H9 (cell line): ENCODE results near the gene FBLN2. TPM values are rescaled to one million over a fixed set of nuclear protein-coding genes. Genes with fewer than 3 reads are reported as not detected.
A peak's percentile ranks its signal among the peaks of the same experiment; 100 is the strongest.

Experiments
- DNase-seq: peaks from one replicate; pipeline ENCODE4 v3.0.0-alpha.2; 2017
- H2AFZ ChIP-seq: one replicate; pipeline ENCODE4 v1.6.1; 2013; ENCODE audit warnings: mild to moderate bottlenecking, low read length, control low read depth, moderate library complexity
- H2AK5ac ChIP-seq: 2 replicates; pipeline ENCODE4 v1.6.1; 2013; ENCODE audit warnings: low read length, control low read depth, mixed read lengths; ENCODE audit not compliant: insufficient read length
- H2BK120ac ChIP-seq: one replicate; pipeline ENCODE4 v1.6.1; 2013; ENCODE audit warnings: low read depth, mild to moderate bottlenecking, low read length, control low read depth, inconsistent platforms; ENCODE audit not compliant: poor library complexity, severe bottlenecking
- H2BK12ac ChIP-seq: 2 replicates; pipeline ENCODE4 v1.6.1; 2013; ENCODE audit warnings: low read length, control low read depth, mixed read lengths, low read depth; ENCODE audit not compliant: insufficient read length
- H2BK15ac ChIP-seq: 2 replicates; pipeline ENCODE4 v1.6.1; 2013; ENCODE audit warnings: low read depth, low read length, control low read depth
- H2BK20ac ChIP-seq: one replicate; pipeline ENCODE4 v1.6.1; 2013; ENCODE audit warnings: low read depth, mild to moderate bottlenecking, low read length, control low read depth, inconsistent platforms; ENCODE audit not compliant: poor library complexity, severe bottlenecking
- H2BK5ac ChIP-seq: 2 replicates; pipeline ENCODE4 v1.6.1; 2013; ENCODE audit warnings: low read length, control low read depth, mixed read lengths; ENCODE audit not compliant: insufficient read length
- H3K14ac ChIP-seq: 2 replicates; pipeline ENCODE4 v1.6.1; 2013; ENCODE audit warnings: low read length, control low read depth; ENCODE audit not compliant: insufficient read depth
- H3K18ac ChIP-seq: 2 replicates; pipeline ENCODE4 v1.6.1; 2013; ENCODE audit warnings: low read depth, mild to moderate bottlenecking, mixed read lengths, low read length, control low read depth; ENCODE audit not compliant: insufficient read length
- H3K23ac ChIP-seq: 2 replicates; pipeline ENCODE4 v1.6.1; 2013; ENCODE audit warnings: low read length, control low read depth, mixed read lengths, low read depth; ENCODE audit not compliant: insufficient read length
- H3K23me2 ChIP-seq: 2 replicates; pipeline ENCODE4 v1.6.1; 2013; ENCODE audit warnings: low read depth, mild to moderate bottlenecking, mixed read lengths, low read length, control low read depth; ENCODE audit not compliant: insufficient read length, poor library complexity, severe bottlenecking
- H3K27ac ChIP-seq: 2 replicates; pipeline ENCODE4 v1.5.1; 2013; ENCODE audit warnings: low read length, control low read depth, mixed read lengths, low read depth; ENCODE audit not compliant: insufficient read length
- H3K27me3 ChIP-seq: 2 replicates; pipeline ENCODE4 v1.6.1; 2013; ENCODE audit warnings: low read length, control low read depth, inconsistent platforms; ENCODE audit not compliant: insufficient read depth
- H3K4ac ChIP-seq: 2 replicates; pipeline ENCODE4 v1.6.1; 2013; ENCODE audit warnings: low read depth, mild to moderate bottlenecking, control low read depth, inconsistent platforms, low read length, moderate library complexity
- H3K4me1 ChIP-seq: 2 replicates; pipeline ENCODE4 v1.6.1; 2013; ENCODE audit warnings: low read length, control low read depth, inconsistent platforms; ENCODE audit not compliant: insufficient read depth
- H3K4me2 ChIP-seq: 2 replicates; pipeline ENCODE4 v1.6.1; 2013; ENCODE audit warnings: low read length, control low read depth, mixed read lengths; ENCODE audit not compliant: insufficient read length, insufficient read depth
- H3K56ac ChIP-seq: 2 replicates; pipeline ENCODE4 v1.6.1; 2013; ENCODE audit warnings: low read depth, mild to moderate bottlenecking, mixed read lengths, low read length, control low read depth; ENCODE audit not compliant: insufficient read length
- H3K79me1 ChIP-seq: 2 replicates; pipeline ENCODE4 v1.6.1; 2013; ENCODE audit warnings: low read depth, mild to moderate bottlenecking, moderate library complexity, low read length, control low read depth, inconsistent platforms; ENCODE audit not compliant: insufficient read depth, poor library complexity, severe bottlenecking
- H3K79me2 ChIP-seq: 2 replicates; pipeline ENCODE4 v1.6.1; 2013; ENCODE audit warnings: low read length, control low read depth, inconsistent platforms; ENCODE audit not compliant: insufficient read depth
- H3K9ac ChIP-seq: 2 replicates; pipeline ENCODE4 v1.6.1; 2013; ENCODE audit warnings: low read length, control low read depth, mixed read lengths; ENCODE audit not compliant: insufficient read length; ENCODE audit errors: extremely low read depth
- H3K9me3 ChIP-seq: one replicate; pipeline ENCODE4 v1.6.1; 2013; ENCODE audit warnings: low read depth, low read length, inconsistent platforms; ENCODE audit not compliant: control insufficient read depth
- H3T11ph ChIP-seq: one replicate; pipeline ENCODE4 v1.6.1; 2013; ENCODE audit warnings: mild to moderate bottlenecking, low read length, control low read depth, inconsistent platforms
- H4K20me1 ChIP-seq: one replicate; pipeline ENCODE4 v1.6.1; 2013; ENCODE audit not compliant: control insufficient read depth, insufficient read length, insufficient read depth
- H4K5ac ChIP-seq: 2 replicates; pipeline ENCODE4 v1.6.1; 2013; ENCODE audit warnings: low read depth, mild to moderate bottlenecking, mixed read lengths, low read length, control low read depth; ENCODE audit not compliant: insufficient read length
- H4K8ac ChIP-seq: replicated peaks from 2 replicates; pipeline ENCODE4 v1.6.1; 2013; ENCODE audit warnings: low read length, control low read depth, mixed read lengths, low read depth; ENCODE audit not compliant: insufficient read length
- H4K91ac ChIP-seq: 2 replicates; pipeline ENCODE4 v1.6.1; 2013; ENCODE audit warnings: low read depth, mild to moderate bottlenecking, moderate library complexity, mixed read lengths, low read length, control low read depth; ENCODE audit not compliant: insufficient read length
- H3K27ac Mint-ChIP-seq, 3 experiments: 2 replicates in 2 of 3; 3 replicates in 1 of 3; pipeline ENCODE4 v1.8.0; 2020 to 2021; ENCODE audit warnings: mixed read lengths in 3 of 3, mild to moderate bottlenecking in 1 of 3, moderate library complexity in 1 of 3
- H3K27me3 Mint-ChIP-seq: 2 replicates; pipeline ENCODE4 v1.8.0; 2021; ENCODE audit warnings: low read depth, mild to moderate bottlenecking, moderate library complexity, mixed read lengths
- H3K36me3 Mint-ChIP-seq, 3 experiments: 2 replicates in 2 of 3; 3 replicates in 1 of 3; pipeline ENCODE4 v1.8.0; 2020 to 2021; ENCODE audit warnings: low read depth in 3 of 3, mixed read lengths in 3 of 3; ENCODE audit not compliant: insufficient read depth in 1 of 3
- H3K4me1 Mint-ChIP-seq, 2 experiments: 2 replicates each; pipeline ENCODE4 v1.8.0; 2020; ENCODE audit warnings: mixed read lengths in 2 of 2
- H3K4me3 Mint-ChIP-seq, 2 experiments: 2 replicates in 1 of 2; 3 replicates in 1 of 2; pipeline ENCODE4 v1.8.0; 2020 to 2021; ENCODE audit warnings: mild to moderate bottlenecking in 2 of 2, mixed read lengths in 2 of 2, moderate library complexity in 1 of 2
- H3K9me3 Mint-ChIP-seq, 2 experiments: 2 replicates in 1 of 2; 3 replicates in 1 of 2; pipeline ENCODE4 v1.8.0; 2020; ENCODE audit warnings: mild to moderate bottlenecking in 2 of 2, mixed read lengths in 2 of 2, moderate library complexity in 1 of 2
- CTCF ChIP-seq: fragments of 200-600 bp; sonication (generic); conservative IDR thresholded peaks from 3 replicates; pipeline ENCODE4 v1.8.0; 2021; ENCODE audit warnings: antibody characterized with exemption, mild to moderate bottlenecking
- WGBS: extraction: QIAGEN DNeasy Blood & Tissue Kit; methylation state at CpG from one replicate; pipeline ENCODE4 v1.1.7; 2013; ENCODE audit warnings: missing lambda C conversion rate, low lambda C conversion rate, mixed read lengths; ENCODE audit not compliant: insufficient read length; ENCODE audit errors: extremely low coverage; 5-methylcytosine and 5-hydroxymethylcytosine counted together
- total RNA-seq: library from RNA; stranded (reverse); gene quantifications from 2 replicates; pipeline ENCODE4 v1.2.1, GENCODE V29; 2021

Gene FBLN2
- total RNA-seq, 1 experiment from 2014 or later: 11.8 TPM

- Histone ChIP-seq H3K9ac (no peak overlapping the region), H2BK12ac (no peak overlapping the region), H4K8ac (no peak overlapping the region), H3K27me3 (no peaks in the 10 kb centered on the region), H4K91ac (no peak overlapping the region), H2AFZ (no peak overlapping the region), H4K20me1 (no peaks in the 10 kb centered on the region), H3K79me1 (no peaks in the 10 kb centered on the region), H3K27ac (no peak overlapping the region), H4K5ac (no peak overlapping the region), H3K4ac (no peak overlapping the region), H3K56ac (no peak overlapping the region), H3K18ac (no peak overlapping the region), H2AK5ac (no peak overlapping the region), H2BK120ac (no peak overlapping the region), H3K23ac (no peak overlapping the region), H3T11ph (no peak overlapping the region), H2BK15ac (no peak overlapping the region), H3K14ac (peak overlapping the region; percentile 41; the same call in 1 of the 2 replicates), H2BK5ac (no peak overlapping the region), H3K79me2 (no peaks in the 10 kb centered on the region), H3K9me3 (no peaks in the 10 kb centered on the region), H3K4me1 (no peaks in the 10 kb centered on the region), H2BK20ac (no peak overlapping the region), H3K23me2 (no peaks in the 10 kb centered on the region), H3K4me2 (no peak overlapping the region)
- TF ChIP-seq CTCF: no peak
- Mint-ChIP-seq H3K27me3 (no peaks in the 10 kb centered on the region; the same call in 1 of the 2 replicates), H3K4me1 (peaks cover 0 to 6% of the 10 kb centered on the region in 2 experiments; a peak in 1 of 4 replicates), H3K36me3 (no peaks in the 10 kb centered on the region), H3K9me3 (no peaks in the 10 kb centered on the region), H3K27ac (peak overlapping the region in 1 of 3 experiments; percentile 88; a peak in 1 of 7 replicates), H3K4me3 (no peak overlapping the region)
- WGBS: no CpG with 5 or more reads among the region's 21 CpGs
- DNase-seq: no peak
These were observed 32.8 kb downstream of the FBLN2 start for GRCh38 chr3:13581485-13582365.
